Measurements from ENCODE around the gene NFIB. TPM values are rescaled to one million over a fixed set of nuclear protein-coding genes. Genes with fewer than 3 reads are reported as not detected.

NFIB gene
- polyA plus RNA-seq, 1 donor (not counting 4 experiments of a cell fraction or from before 2014, with no cell fraction given): 8.9 TPM

DNA sequence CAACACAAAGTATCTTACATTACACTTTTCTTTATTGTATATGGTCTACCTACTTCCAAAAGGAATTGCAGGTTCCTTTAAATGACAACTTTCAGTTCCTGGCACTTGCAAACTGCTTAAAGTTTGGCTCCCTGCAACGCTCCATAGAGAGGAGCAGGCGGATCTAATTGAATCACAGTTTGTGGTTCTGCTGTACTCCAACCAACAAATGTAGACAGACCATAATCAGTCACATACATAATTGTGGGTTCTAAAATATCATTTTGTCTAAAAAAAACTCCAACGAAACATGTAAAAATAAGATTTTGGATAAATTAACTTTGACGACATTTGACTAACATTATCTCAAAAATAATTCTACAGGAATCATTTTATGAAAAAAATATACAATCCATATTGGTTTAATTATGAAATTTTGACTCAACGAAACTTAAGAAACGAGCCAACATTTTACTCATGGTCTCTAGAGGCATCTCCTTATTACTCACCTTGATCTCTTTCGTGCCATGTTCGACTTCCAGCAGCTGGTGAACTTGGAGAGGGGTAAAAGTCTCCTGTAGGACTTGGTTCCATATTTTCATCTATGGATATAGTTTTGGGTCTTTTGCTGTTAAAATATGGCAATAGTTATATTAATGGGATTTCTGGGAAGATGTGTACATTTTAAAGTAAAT is 167.6 kb downstream of the NFIB start:
- Histone ChIP-seq H3K79me2 (ENCODE audit: control insufficient read depth, insufficient read depth, low read length) (no peaks in the 10 kb centered on the region), H3K27me3 (ENCODE audit: control insufficient read depth, extremely low read depth, insufficient read depth, low read length) (no peaks in the 10 kb centered on the region), H3K27ac (ENCODE audit: control insufficient read depth, insufficient read depth, low read length) (no peak overlapping the region), H3K4me1 (ENCODE audit: control insufficient read depth, extremely low read depth, insufficient read depth, low read length) (peaks cover 3% of the 10 kb centered on the region), H3K4me3 (ENCODE audit: control insufficient read depth in 2 of 3, extremely low read depth in 1 of 3, insufficient read depth in 2 of 3, low read depth in 1 of 3, low read length in 3 of 3) (no peak overlapping the region), H3K36me3 (ENCODE audit: control insufficient read depth in 2 of 2, extremely low read depth in 1 of 2, insufficient read depth in 2 of 2, low read length in 2 of 2) (no peaks in the 10 kb centered on the region), H2AFZ (ENCODE audit: control insufficient read depth, low read length) (no peak overlapping the region), H4K20me1 (ENCODE audit: control insufficient read depth, extremely low read depth, insufficient read depth, low read length) (no peaks in the 10 kb centered on the region), H3K4me2 (ENCODE audit: control insufficient read depth, extremely low read depth, insufficient read depth, low read depth, low read length) (no peak overlapping the region), H3K9ac (ENCODE audit: control insufficient read depth, extremely low read depth, insufficient read depth, low read length) (no peak overlapping the region), H3K9me1 (ENCODE audit: control insufficient read depth, extremely low read depth, insufficient read depth, low read length) (peaks cover 3% of the 10 kb centered on the region), H3K9me3 (ENCODE audit: control insufficient read depth, low read depth, low read length) (no peaks in the 10 kb centered on the region)
- TF ChIP-seq EZH2 (IDR thresholded peaks at IDR 0.05; ENCODE audit: low read length): no peak
- TF ChIP-seq, protein P1, sequence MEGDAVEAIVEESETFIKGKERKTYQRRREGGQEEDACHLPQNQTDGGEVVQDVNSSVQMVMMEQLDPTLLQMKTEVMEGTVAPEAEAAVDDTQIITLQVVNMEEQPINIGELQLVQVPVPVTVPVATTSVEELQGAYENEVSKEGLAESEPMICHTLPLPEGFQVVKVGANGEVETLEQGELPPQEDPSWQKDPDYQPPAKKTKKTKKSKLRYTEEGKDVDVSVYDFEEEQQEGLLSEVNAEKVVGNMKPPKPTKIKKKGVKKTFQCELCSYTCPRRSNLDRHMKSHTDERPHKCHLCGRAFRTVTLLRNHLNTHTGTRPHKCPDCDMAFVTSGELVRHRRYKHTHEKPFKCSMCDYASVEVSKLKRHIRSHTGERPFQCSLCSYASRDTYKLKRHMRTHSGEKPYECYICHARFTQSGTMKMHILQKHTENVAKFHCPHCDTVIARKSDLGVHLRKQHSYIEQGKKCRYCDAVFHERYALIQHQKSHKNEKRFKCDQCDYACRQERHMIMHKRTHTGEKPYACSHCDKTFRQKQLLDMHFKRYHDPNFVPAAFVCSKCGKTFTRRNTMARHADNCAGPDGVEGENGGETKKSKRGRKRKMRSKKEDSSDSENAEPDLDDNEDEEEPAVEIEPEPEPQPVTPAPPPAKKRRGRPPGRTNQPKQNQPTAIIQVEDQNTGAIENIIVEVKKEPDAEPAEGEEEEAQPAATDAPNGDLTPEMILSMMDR (optimal IDR thresholded peaks at IDR 0.05 in 1 of 3, IDR thresholded peaks at IDR 0.05 in 1 of 3, conservative IDR thresholded peaks at IDR 0.05 in 1 of 3; ENCODE audit: extremely low read depth in 1 of 3, insufficient read depth in 2 of 3, low read length in 3 of 3): no peak
- no peak for FAIRE-seq
- dilution Hi-C loops (cut with MboI; ENCODE audit: extremely low pct_ligation_motif_present, low sequenced_read_pairs): no loop called here
- no peak for DNase-seq (ENCODE audit: low read depth, low spot score)

DNA sequence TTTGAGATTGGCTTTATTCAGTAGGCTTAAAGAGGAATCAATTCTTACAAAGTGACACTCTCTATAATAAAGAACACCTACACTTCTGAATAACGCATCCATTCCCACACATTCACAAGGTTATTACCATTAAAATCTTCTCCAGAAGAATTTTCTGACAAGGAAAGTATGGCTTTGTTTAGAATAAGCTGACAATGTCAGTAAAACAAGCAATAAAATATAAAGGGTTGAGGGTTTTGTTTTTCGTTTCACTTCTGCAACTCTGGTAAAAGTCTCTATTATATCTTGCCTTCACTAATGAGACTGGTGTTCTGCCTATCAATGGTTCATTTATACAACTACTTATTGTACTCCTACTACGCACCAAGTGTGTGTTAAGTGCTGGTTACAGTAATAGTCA is 169.7 kb downstream of the NFIB start:
- no peak for DNase-seq (ENCODE audit: low read depth, low spot score)
- no peaks in the 10 kb centered on the region for H3K36me3 ChIP-seq (ENCODE audit: control insufficient read depth in 2 of 2, extremely low read depth in 1 of 2, insufficient read depth in 2 of 2, low read length in 2 of 2)
- no peaks in the 10 kb centered on the region for H3K27me3 ChIP-seq (ENCODE audit: control insufficient read depth, extremely low read depth, insufficient read depth, low read length)
- dilution Hi-C loops (cut with MboI; ENCODE audit: extremely low pct_ligation_motif_present, low sequenced_read_pairs): no loop called here
- FAIRE-seq: peak; percentile 29
- no peak for TF ChIP-seq EZH2 (IDR thresholded peaks at IDR 0.05; ENCODE audit: low read length)
- TF ChIP-seq, protein P1 (optimal IDR thresholded peaks at IDR 0.05 in 1 of 3, IDR thresholded peaks at IDR 0.05 in 1 of 3, conservative IDR thresholded peaks at IDR 0.05 in 1 of 3; ENCODE audit: extremely low read depth in 1 of 3, insufficient read depth in 2 of 3, low read length in 3 of 3): no peak
- H3K79me2 ChIP-seq (ENCODE audit: control insufficient read depth, insufficient read depth, low read length): no peaks in the 10 kb centered on the region
- H3K4me2 ChIP-seq (ENCODE audit: control insufficient read depth, extremely low read depth, insufficient read depth, low read depth, low read length): no peak overlapping the region
- no peak overlapping the region for H2AFZ ChIP-seq (ENCODE audit: control insufficient read depth, low read length)
- peaks cover 3% of the 10 kb centered on the region for H3K4me1 ChIP-seq (ENCODE audit: control insufficient read depth, extremely low read depth, insufficient read depth, low read length)
- no peak overlapping the region for H3K27ac ChIP-seq (ENCODE audit: control insufficient read depth, insufficient read depth, low read length)
- H3K9me3 ChIP-seq (ENCODE audit: control insufficient read depth, low read depth, low read length): no peaks in the 10 kb centered on the region
- no peak overlapping the region for H3K9ac ChIP-seq (ENCODE audit: control insufficient read depth, extremely low read depth, insufficient read depth, low read length)
- H3K4me3 ChIP-seq (ENCODE audit: control insufficient read depth in 2 of 3, extremely low read depth in 1 of 3, insufficient read depth in 2 of 3, low read depth in 1 of 3, low read length in 3 of 3): no peak overlapping the region
- no peaks in the 10 kb centered on the region for H4K20me1 ChIP-seq (ENCODE audit: control insufficient read depth, extremely low read depth, insufficient read depth, low read length)
- no peaks in the 10 kb centered on the region for H3K9me1 ChIP-seq (ENCODE audit: control insufficient read depth, extremely low read depth, insufficient read depth, low read length)

Measured in keratinocyte (primary cell).